Measurements from ENCODE around the gene ANO7. TPM values are rescaled to one million over a fixed set of nuclear protein-coding genes. Genes with fewer than 3 reads are reported as not detected.

Gene ANO7
- total RNA-seq, 2 donors from 2014 or later: 2.8 to 7.1 TPM

DNA sequence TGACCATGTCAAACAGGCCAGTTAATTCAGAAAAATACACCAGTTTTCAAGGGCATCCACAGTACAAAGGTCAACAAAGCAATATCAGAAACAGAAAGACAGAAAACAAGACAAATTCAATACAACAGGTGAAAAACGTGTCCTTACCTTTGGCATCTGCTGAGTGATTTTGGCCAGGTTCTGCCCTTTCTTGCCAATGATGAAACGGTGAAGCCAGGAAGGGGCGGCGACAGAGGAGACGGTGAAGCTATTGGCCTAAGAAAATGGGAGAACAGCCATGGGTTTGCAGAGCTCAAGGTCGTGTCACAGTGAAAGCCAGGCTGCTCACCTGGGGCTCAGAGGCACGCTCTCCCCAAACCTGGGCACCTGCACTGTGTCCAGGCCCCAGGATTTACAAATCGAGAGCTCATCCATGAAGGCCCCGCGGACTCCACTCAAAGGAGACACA, 66.5 kb downstream of the ANO7 start:
- no peaks in the 10 kb centered on the region for H3K27me3 Mint-ChIP-seq
- ATAC-seq (no peak), DNase-seq (ENCODE audit: low spot score) (no peak)
- no peak overlapping the region for H3K4me3 Mint-ChIP-seq
- no peak overlapping the region for H3K27ac Mint-ChIP-seq
- H3K9me3 Mint-ChIP-seq: no peaks in the 10 kb centered on the region
- peaks cover 25% of the 10 kb centered on the region for H3K36me3 Mint-ChIP-seq
- H3K4me1 Mint-ChIP-seq (ENCODE audit: low read depth in 2 of 2): peaks cover 20 to 31% of the 10 kb centered on the region in 2 donors

DNA sequence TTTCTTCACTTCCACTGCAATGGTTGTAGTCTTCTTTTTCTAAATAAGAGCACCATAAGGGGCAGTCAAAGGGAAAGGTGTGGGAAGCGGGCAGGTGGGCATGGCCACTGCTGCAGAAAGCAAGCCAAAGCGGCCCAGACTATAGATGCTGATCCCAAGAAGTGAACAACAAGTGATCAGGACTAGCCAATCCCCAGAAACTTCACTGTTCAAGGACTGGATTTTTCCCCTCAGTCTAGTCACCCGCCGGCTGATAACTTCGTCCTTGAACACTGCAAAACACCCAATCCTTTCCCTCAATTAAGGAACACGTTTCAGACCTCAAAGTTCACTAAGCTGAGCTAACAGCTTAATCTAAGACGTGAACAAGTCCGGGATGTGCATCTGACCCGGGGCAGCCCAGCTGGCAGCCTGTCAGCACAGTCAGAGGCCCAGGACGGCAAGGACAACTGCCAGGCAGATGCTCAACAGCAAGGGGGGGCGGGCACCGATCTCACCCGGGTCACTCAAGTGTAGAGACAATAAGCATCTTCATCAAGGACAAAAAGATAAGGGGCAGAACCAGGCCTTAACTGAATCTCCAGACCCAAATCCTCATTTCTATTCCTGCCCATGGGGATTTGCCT, 67.2 kb downstream of the ANO7 start:
- H3K4me3 Mint-ChIP-seq: no peak overlapping the region
- H3K27me3 Mint-ChIP-seq: no peaks in the 10 kb centered on the region
- DNase-seq (ENCODE audit: low spot score) (no peak), ATAC-seq (no peak)
- no peak overlapping the region for H3K27ac Mint-ChIP-seq
- H3K4me1 Mint-ChIP-seq (ENCODE audit: low read depth in 2 of 2): peaks cover 20 to 37% of the 10 kb centered on the region in 2 donors
- no peaks in the 10 kb centered on the region for H3K9me3 Mint-ChIP-seq
- H3K36me3 Mint-ChIP-seq: peaks cover 30% of the 10 kb centered on the region

DNA sequence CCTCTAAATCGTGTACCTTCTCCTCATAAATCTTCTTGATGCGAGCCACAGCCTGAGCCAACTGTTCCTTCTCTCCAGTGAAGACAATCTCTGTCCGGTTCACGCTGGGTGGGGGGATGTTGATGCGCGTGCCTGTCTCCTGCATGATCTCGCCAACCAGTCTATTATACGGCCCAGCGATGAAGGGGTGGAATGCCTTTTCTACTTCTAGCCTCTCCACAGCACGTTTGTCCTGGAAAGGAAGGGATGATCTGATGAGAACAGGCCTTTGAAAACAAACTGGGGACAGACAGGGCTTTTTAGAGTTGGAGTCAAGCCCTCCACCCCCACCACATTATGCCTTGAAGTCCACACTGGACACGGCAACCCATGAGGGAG, 67.7 kb downstream of the ANO7 start:
- H3K36me3 Mint-ChIP-seq: peaks cover 34% of the 10 kb centered on the region
- peaks cover 20 to 38% of the 10 kb centered on the region in 2 donors for H3K4me1 Mint-ChIP-seq (ENCODE audit: low read depth in 2 of 2)
- no peak overlapping the region for H3K27ac Mint-ChIP-seq
- no peak overlapping the region for H3K4me3 Mint-ChIP-seq
- ATAC-seq: no peak
- no peaks in the 10 kb centered on the region for H3K27me3 Mint-ChIP-seq
- H3K9me3 Mint-ChIP-seq: no peaks in the 10 kb centered on the region
- no peak for DNase-seq (ENCODE audit: low spot score)

DNA sequence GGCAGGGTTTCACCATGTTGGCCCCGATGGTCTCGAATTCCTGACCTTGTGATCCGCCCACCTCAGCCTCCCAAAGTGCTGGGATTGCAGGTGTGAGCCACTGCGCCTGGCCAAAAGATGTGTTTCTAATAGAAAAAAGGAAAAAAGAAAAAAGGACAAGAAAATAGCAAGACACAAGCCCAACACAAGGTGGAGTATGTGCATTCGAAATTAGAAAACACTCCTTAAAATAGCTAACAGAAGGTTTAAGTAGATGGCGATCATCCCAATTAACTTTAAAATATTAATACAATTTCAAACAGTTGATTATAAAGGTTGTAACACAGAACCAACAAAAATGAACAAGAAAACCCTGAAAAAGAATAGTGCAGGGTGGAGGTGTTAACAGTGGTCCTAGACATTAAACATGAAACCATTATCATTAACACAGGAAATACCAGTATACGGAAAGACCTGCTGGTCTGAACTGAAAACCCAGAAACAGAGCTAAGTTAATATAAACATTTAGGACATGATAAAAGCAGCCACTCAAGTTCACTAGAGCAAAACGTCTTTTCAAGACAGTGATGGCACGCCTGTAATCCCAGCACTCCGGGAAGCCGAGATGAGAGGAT, 69.0 kb downstream of the ANO7 start:
- H3K27me3 Mint-ChIP-seq: no peaks in the 10 kb centered on the region
- no peak for ATAC-seq
- DNase-seq (ENCODE audit: low spot score): no peak
- H3K4me1 Mint-ChIP-seq (ENCODE audit: low read depth in 2 of 2): peaks cover 20 to 43% of the 10 kb centered on the region in 2 donors
- peaks cover 38% of the 10 kb centered on the region for H3K36me3 Mint-ChIP-seq
- H3K9me3 Mint-ChIP-seq: no peaks in the 10 kb centered on the region
- peak overlapping the region; percentile 58 for H3K4me3 Mint-ChIP-seq
- peak overlapping the region; percentile 62 to 76 for H3K27ac Mint-ChIP-seq

DNA sequence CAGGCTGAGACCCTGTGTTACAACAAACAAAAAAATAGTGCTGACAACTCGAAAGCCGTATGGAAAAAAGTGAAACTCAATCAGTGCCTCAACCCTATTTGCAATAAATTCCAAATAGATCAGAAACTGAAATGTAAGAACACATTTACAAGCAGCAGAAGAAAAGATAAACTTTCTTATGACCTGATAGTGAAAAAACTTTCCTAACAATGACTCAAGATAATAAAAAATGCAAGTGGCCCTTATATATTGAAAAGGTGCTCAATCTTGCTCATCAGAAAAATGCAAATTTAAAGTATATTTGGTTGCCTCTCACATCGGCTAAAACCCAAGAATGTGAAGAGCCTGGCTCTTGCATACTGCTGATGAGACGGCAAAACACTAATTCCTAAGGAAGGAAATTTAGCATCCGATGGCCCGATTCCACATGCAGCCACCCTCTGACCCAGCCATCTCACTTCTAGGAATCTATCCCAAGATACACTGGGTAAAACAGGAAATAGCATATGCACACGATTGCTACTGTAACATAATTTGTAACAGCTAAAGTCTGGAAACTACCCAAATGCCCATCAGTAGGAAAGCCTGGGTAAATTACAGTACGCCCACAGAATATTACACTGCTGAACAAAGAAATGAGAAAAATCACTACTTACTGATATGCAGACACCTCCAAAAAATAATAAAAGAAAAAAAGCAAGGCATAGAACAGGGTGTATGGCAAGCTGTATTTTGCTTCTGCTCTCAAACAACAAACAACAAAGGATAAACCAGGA, 70.2 kb downstream of the ANO7 start:
- ATAC-seq (no peak), DNase-seq (ENCODE audit: low spot score) (no peak)
- peak overlapping the region in 1 of 2 donors; percentile 36 for H3K27ac Mint-ChIP-seq
- no peaks in the 10 kb centered on the region for H3K9me3 Mint-ChIP-seq
- H3K36me3 Mint-ChIP-seq: peaks cover 43% of the 10 kb centered on the region
- H3K4me1 Mint-ChIP-seq (ENCODE audit: low read depth in 2 of 2): peaks cover 27 to 44% of the 10 kb centered on the region in 2 donors
- no peak overlapping the region for H3K4me3 Mint-ChIP-seq
- no peaks in the 10 kb centered on the region for H3K27me3 Mint-ChIP-seq

DNA sequence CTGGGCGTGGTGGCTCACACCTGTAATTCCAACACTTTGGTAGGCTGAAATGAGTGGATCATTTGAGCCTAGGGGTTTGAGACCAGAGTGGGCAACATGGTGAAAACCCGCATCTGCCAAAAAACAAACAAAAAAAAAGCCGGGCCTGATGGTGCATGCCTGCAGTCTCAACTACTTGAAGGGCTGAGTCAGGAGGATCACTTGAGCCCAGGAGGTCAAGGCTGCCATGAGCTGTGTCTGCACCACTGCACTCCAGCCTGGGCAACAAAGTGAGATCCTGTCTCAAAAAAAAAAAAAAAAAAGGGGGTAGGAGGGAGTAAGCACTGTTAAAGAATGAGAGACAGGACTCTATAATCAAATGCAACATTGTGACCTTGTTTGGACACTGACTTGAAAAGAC, 72.4 kb downstream of the ANO7 start:
- H3K36me3 Mint-ChIP-seq: peaks cover 37% of the 10 kb centered on the region

DNA sequence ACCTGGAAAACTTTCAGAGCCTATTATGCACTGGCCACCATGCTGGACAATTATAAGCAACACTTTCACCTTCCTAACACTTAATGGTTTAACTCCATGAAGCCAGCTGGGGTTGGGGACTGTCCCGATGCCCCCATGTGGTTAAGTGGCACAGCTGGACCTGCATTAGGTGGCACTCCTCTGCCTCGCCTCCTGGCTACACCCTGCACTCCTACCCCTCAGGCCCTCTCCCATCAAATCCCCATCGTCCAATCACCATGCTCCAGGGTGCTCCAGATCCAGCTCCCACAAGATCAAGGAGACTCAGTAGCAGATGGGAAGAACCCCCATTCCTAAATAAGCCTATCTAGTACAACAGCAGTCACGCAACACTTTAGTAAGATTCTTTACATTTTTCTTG, 73.2 kb downstream of the ANO7 start:
- DNase-seq (ENCODE audit: low spot score) (no peak), ATAC-seq (no peak)
- Mint-ChIP-seq H3K4me1 (ENCODE audit: low read depth in 2 of 2) (peaks cover 26 to 36% of the 10 kb centered on the region in 2 donors), H3K27ac (peak overlapping the region in 1 of 2 donors; percentile 56), H3K27me3 (no peaks in the 10 kb centered on the region), H3K9me3 (no peaks in the 10 kb centered on the region), H3K4me3 (no peak overlapping the region), H3K36me3 (peaks cover 36% of the 10 kb centered on the region)

More for the DNA sequence above, 72.4 kb downstream of the ANO7 start:
- no peaks in the 10 kb centered on the region for H3K9me3 Mint-ChIP-seq
- ATAC-seq (no peak), DNase-seq (ENCODE audit: low spot score) (no peak)
- H3K4me3 Mint-ChIP-seq: no peak overlapping the region
- H3K4me1 Mint-ChIP-seq (ENCODE audit: low read depth in 2 of 2): peaks cover 27 to 39% of the 10 kb centered on the region in 2 donors
- no peaks in the 10 kb centered on the region for H3K27me3 Mint-ChIP-seq
- peak overlapping the region in 1 of 2 donors; percentile 56 for H3K27ac Mint-ChIP-seq

DNA sequence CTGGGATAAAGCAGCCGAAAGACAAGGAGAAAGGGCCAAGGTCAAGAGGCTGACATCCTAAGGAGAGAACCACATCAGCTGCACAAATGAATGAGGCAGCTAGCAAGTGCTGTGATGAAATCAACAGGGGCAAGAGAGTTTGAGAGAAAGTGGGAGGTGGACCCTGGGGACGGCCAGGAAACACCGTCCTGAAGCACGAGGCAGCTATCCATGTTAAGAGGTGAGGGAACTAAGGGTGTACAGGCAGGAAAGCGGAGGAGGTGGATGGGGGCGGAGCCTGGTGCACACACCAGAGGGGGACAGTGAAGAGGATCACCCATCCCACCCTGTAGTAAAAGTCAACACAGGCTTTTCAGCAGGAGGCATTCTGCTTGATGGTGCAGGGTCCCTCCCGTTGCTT, 74.6 kb downstream of the ANO7 start:
- H3K36me3 Mint-ChIP-seq: peaks cover 30% of the 10 kb centered on the region
- no peak overlapping the region for H3K4me3 Mint-ChIP-seq
- H3K27me3 Mint-ChIP-seq: no peaks in the 10 kb centered on the region
- ATAC-seq: no peak
- DNase-seq (ENCODE audit: low spot score): no peak
- H3K27ac Mint-ChIP-seq: no peak overlapping the region
- H3K9me3 Mint-ChIP-seq: no peaks in the 10 kb centered on the region
- peaks cover 18 to 40% of the 10 kb centered on the region in 2 donors for H3K4me1 Mint-ChIP-seq (ENCODE audit: low read depth in 2 of 2)

DNA sequence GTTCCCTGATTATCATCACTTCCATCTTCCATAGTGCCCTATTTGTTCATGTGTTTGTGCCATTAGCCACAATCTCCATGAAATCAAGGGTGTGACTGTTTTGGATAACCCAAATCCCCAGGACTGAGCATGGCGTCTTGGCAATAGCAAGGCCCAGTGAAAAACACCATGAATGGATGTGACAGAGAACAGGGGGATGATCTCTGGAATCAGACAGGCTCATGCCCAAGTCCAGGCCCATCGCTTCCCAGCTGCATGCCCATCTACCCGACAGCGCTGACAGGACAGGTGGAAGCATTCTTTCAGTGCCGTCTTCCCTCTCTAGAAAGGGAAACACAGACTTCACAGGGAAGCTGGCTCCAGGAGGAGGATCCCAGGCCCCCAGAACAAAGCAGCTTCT, 77.0 kb downstream of the ANO7 start:
- Mint-ChIP-seq H3K4me3 (no peak overlapping the region), H3K9me3 (no peaks in the 10 kb centered on the region), H3K27ac (no peak overlapping the region), H3K4me1 (ENCODE audit: low read depth in 2 of 2) (peaks cover 24 to 41% of the 10 kb centered on the region in 2 donors), H3K36me3 (peaks cover 19% of the 10 kb centered on the region), H3K27me3 (no peaks in the 10 kb centered on the region)
- no peak for ATAC-seq
- no peak for DNase-seq (ENCODE audit: low spot score)

DNA sequence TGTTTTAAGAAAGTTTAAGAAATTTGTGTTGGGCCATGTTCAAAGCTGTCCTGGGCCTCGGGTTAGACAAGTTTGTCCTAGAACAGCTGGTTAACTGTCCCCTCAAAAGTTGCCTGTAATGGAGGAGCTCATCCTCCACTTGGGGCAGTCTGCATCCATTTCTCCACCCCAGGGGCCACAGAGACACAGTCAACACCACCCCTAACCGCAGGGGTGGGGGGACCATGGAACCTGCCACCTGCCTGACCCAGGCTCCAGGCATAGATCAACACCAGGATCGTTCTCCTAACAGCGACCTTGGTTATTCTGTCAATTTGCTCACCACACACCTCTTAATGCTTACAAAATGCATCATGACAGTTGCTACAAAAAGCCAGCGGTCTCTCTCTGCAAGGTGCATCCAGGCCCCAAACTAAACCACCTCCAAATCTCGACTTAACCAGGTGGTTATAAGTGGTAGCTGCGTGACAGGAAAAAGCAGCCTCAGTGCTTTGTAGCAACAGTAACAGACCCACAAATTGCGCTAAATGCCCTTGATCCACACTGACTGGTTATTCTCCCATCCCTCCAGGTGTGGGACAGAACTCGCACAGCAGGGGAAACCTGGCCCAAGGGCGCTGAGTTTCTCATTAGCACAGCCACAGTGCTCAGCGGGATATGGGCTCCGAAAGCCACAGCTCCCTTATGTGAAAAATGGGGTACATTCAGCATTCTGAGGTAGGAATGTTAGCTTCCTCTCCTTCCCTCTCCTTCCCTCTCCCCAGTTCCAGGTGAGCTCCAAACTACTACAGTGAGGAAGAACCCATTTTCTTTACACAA, 79.0 kb downstream of the ANO7 start:
- H3K4me1 Mint-ChIP-seq (ENCODE audit: low read depth in 2 of 2): peaks cover 36 to 46% of the 10 kb centered on the region in 2 donors
- H3K4me3 Mint-ChIP-seq: no peak overlapping the region
- H3K27me3 Mint-ChIP-seq: no peaks in the 10 kb centered on the region
- ATAC-seq: no peak
- H3K27ac Mint-ChIP-seq: peak overlapping the region in 1 of 2 donors; percentile 26
- DNase-seq (ENCODE audit: low spot score): no peak
- H3K36me3 Mint-ChIP-seq: peaks cover 12% of the 10 kb centered on the region
- H3K9me3 Mint-ChIP-seq: no peaks in the 10 kb centered on the region

DNA sequence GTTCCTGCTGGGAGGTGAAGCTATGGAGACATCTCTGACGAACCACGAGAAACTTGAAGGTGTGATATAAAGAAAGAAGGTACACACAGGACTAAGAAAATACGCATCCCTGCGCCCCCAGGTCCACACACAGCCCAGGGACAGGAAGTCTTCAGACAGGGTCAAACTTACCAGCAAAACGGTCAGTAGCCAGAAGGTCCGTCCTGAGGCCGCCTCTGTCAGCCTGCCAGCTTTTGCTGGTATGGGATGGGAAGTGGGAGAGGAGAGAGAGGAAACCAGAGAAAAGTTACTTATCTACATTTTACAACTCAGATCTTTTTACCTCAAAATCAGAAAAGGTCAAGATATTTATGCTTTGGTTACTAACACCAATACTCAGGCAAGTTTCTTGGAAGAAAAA, 79.8 kb downstream of the ANO7 start:
- Mint-ChIP-seq H3K27me3 (no peaks in the 10 kb centered on the region), H3K36me3 (peaks cover 3% of the 10 kb centered on the region), H3K9me3 (no peaks in the 10 kb centered on the region), H3K4me1 (ENCODE audit: low read depth in 2 of 2) (peaks cover 34 to 47% of the 10 kb centered on the region in 2 donors), H3K27ac (peak overlapping the region in 1 of 2 donors; percentile 26), H3K4me3 (no peak overlapping the region)
- ATAC-seq: no peak
- no peak for DNase-seq (ENCODE audit: low spot score)

DNA sequence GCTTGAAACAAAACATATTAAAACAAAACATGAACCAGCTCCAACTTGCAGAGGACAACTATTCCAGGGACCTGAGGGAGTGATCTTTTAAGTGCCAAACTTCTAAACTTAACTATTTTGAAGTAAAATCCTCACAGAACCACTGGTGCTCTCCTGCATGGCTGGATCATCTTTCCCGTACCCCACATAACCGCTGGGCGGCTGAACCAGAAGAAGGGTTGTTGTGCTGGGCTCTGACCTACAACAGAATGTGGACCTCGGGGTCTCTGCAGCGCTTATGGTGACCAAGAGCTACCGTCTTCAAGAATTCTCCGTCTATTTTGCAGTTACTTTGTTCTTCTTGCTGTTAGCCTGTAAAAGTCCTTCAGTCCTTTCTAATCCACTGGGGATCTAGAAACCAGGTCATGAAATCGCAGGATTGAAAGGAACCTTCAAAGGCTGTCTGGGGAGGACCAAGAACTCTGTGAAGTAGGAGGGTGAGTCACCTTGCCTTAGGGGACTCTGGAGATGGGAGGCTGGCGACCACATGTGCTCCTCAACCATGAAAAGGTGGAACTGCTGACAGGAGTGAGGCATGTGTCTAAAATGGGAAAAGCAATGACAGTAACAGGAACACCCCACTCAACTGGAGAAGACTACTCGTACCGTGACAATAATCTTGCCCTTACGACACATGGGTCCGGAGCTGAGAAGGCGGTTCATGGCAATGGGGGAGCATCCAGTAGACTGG, 80.4 kb downstream of the ANO7 start:
- Mint-ChIP-seq H3K4me1 (ENCODE audit: low read depth in 2 of 2) (peaks cover 39 to 52% of the 10 kb centered on the region in 2 donors), H3K27ac (peak overlapping the region in 1 of 2 donors; percentile 26), H3K27me3 (no peaks in the 10 kb centered on the region), H3K4me3 (no peak overlapping the region), H3K36me3 (no peaks in the 10 kb centered on the region), H3K9me3 (no peaks in the 10 kb centered on the region)
- ATAC-seq (no peak), DNase-seq (ENCODE audit: low spot score) (no peak)

All from natural killer cell treated with Interleukin-12 subunit alpha and Interleukin-12 subunit beta and Interleukin-15 and Interleukin-18, amount 100 ng/mL, for 72 hours (primary cell).